Measurements from ENCODE around the gene RAD51B.

GRCh38 chr14:68739701-68740100 lies 920.1 kb downstream of the RAD51B start:
- no peak for TF ChIP-seq CTCF (IDR thresholded peaks at IDR 0.05)
- TF ChIP-seq POLR2A (IDR thresholded peaks at IDR 0.05) = no peak
